Measurements from ENCODE around the gene HRK. TPM values are rescaled to one million over a fixed set of nuclear protein-coding genes. Genes with fewer than 3 reads are reported as not detected.
"Not testable (repeated sequence)": the region's sequence is repeated elsewhere in the genome, so short reads cannot be mapped to it uniquely, and the experiment has no call there.

Gene HRK
- total RNA-seq, 1 donor from 2014 or later, result not detected

- Mint-ChIP-seq H3K9me3 (ENCODE audit: unreplicated experiment) (no peaks in the 10 kb centered on the region), H3K27me3 (ENCODE audit: unreplicated experiment) (no peaks in the 10 kb centered on the region), H3K27ac (ENCODE audit: unreplicated experiment) (peak overlapping the region; percentile 96), H3K4me3 (ENCODE audit: unreplicated experiment) (peak overlapping the region; percentile 89), H3K36me3 (ENCODE audit: unreplicated experiment) (no peaks in the 10 kb centered on the region), H3K4me1 (ENCODE audit: unreplicated experiment) (peaks cover 8% of the 10 kb centered on the region)
- TF ChIP-seq CTCF (IDR thresholded peaks at IDR 0.05), result no peak
- no peak for DNase-seq (ENCODE audit: extremely low spot score, unreplicated experiment)
Measured at GRCh38 chr12:116818341-116818856, 62.8 kb downstream of the HRK start.

- H3K36me3 Mint-ChIP-seq (ENCODE audit: unreplicated experiment); H3K27ac Mint-ChIP-seq (ENCODE audit: unreplicated experiment); H3K27me3 Mint-ChIP-seq (ENCODE audit: unreplicated experiment); H3K4me3 Mint-ChIP-seq (ENCODE audit: unreplicated experiment); DNase-seq (ENCODE audit: extremely low spot score, unreplicated experiment); H3K4me1 Mint-ChIP-seq (ENCODE audit: unreplicated experiment); H3K9me3 Mint-ChIP-seq (ENCODE audit: unreplicated experiment): not testable (repeated sequence)
Measured at GRCh38 chr12:116814766-116815165, 66.5 kb downstream of the HRK start.

GRCh38 chr12:116813271-116814041 lies 67.8 kb downstream of the HRK start:
- H3K27ac Mint-ChIP-seq (ENCODE audit: unreplicated experiment), result no peak overlapping the region
- no peaks in the 10 kb centered on the region for H3K9me3 Mint-ChIP-seq (ENCODE audit: unreplicated experiment)
- no peak for DNase-seq (ENCODE audit: extremely low spot score, unreplicated experiment)
- H3K27me3 Mint-ChIP-seq (ENCODE audit: unreplicated experiment), result no peaks in the 10 kb centered on the region
- H3K36me3 Mint-ChIP-seq (ENCODE audit: unreplicated experiment), result no peaks in the 10 kb centered on the region
- H3K4me3 Mint-ChIP-seq (ENCODE audit: unreplicated experiment), result no peak overlapping the region
- TF ChIP-seq CTCF (IDR thresholded peaks at IDR 0.05), result no peak
- H3K4me1 Mint-ChIP-seq (ENCODE audit: unreplicated experiment), result peaks cover 3% of the 10 kb centered on the region

- no peaks in the 10 kb centered on the region for H3K9me3 Mint-ChIP-seq (ENCODE audit: unreplicated experiment)
- no peaks in the 10 kb centered on the region for H3K27me3 Mint-ChIP-seq (ENCODE audit: unreplicated experiment)
Measured at GRCh38 chr12:116812238-116812637, 69.0 kb downstream of the HRK start.

More at GRCh38 chr12:116812238-116812637, 69.0 kb downstream of the HRK start:
- Mint-ChIP-seq H3K4me3 (ENCODE audit: unreplicated experiment) (no peak overlapping the region), H3K36me3 (ENCODE audit: unreplicated experiment) (no peaks in the 10 kb centered on the region), H3K4me1 (ENCODE audit: unreplicated experiment) (no peaks in the 10 kb centered on the region), H3K27ac (ENCODE audit: unreplicated experiment) (no peak overlapping the region)
- TF ChIP-seq CTCF (IDR thresholded peaks at IDR 0.05), result no peak
- no peak for DNase-seq (ENCODE audit: extremely low spot score, unreplicated experiment)
